Middle frontal gyrus (tissue), 1 donor: ENCODE measurements around the gene MZB1.

Source experiments
- DNase-seq: peaks from one replicate; pipeline ENCODE4 v3.0.0-alpha.2; 2015; ENCODE audit warnings: low spot score; ENCODE audit errors: extremely low spot score

MZB1 gene

GRCh38 chr5:139340051-139340450, 49.7 kb downstream of the MZB1 start:
- DNase-seq = no peak
